Mesothelial cell of epicardium (in vitro differentiated cells): ENCODE results near the gene CDKN2AIPNL. TPM values are rescaled to one million over a fixed set of nuclear protein-coding genes. Genes with fewer than 3 reads are reported as not detected.

Experiments
- DNase-seq, 2 experiments: peaks; one replicate each; pipeline ENCODE4 v3.0.0; 2021; ENCODE audit warnings: low spot score in 2 of 2; ENCODE audit not compliant: unreplicated experiment in 2 of 2
- H3K27ac Mint-ChIP-seq: 2 replicates; pipeline ENCODE4 v1.8.0; 2021; ENCODE audit warnings: mixed read lengths
- H3K27me3 Mint-ChIP-seq: 2 replicates; pipeline ENCODE4 v1.8.0; 2021; ENCODE audit warnings: low read depth, mixed read lengths
- H3K36me3 Mint-ChIP-seq: 2 replicates; pipeline ENCODE4 v1.8.0; 2021; ENCODE audit warnings: mixed read lengths
- H3K4me1 Mint-ChIP-seq: 2 replicates; pipeline ENCODE4 v1.8.0; 2021; ENCODE audit warnings: mixed read lengths
- H3K4me3 Mint-ChIP-seq: 2 replicates; pipeline ENCODE4 v1.8.0; 2021; ENCODE audit warnings: mild to moderate bottlenecking, moderate library complexity, mixed read lengths
- H3K9me3 Mint-ChIP-seq: 2 replicates; pipeline ENCODE4 v1.8.0; 2021; ENCODE audit warnings: mixed read lengths
- CTCF ChIP-seq: fragments of 200-600 bp; sonication (generic); IDR thresholded peaks from one replicate; pipeline ENCODE4 v1.5.0; 2021; ENCODE audit warnings: antibody characterized with exemption; ENCODE audit not compliant: unreplicated experiment
- total RNA-seq: library from RNA; stranded (reverse); gene quantifications from 3 replicates; pipeline ENCODE4 v1.2.1, GENCODE V29; 2021

Gene CDKN2AIPNL
- total RNA-seq, 1 donor from 2014 or later, result 24.9 TPM

GRCh38 chr5:134445856-134446818, 34.5 kb upstream of the CDKN2AIPNL start:
- no peaks in the 10 kb centered on the region for H3K36me3 Mint-ChIP-seq
- H3K4me3 Mint-ChIP-seq, result no peak overlapping the region
- DNase-seq, result no peak
- peaks cover 34% of the 10 kb centered on the region for H3K4me1 Mint-ChIP-seq
- no peaks in the 10 kb centered on the region for H3K9me3 Mint-ChIP-seq
- no peaks in the 10 kb centered on the region for H3K27me3 Mint-ChIP-seq
- no peak for TF ChIP-seq CTCF
- H3K27ac Mint-ChIP-seq, result peak overlapping the region; percentile 8

- Mint-ChIP-seq H3K27ac (no peak overlapping the region), H3K36me3 (no peaks in the 10 kb centered on the region), H3K4me1 (peaks cover 27% of the 10 kb centered on the region), H3K4me3 (no peak overlapping the region), H3K27me3 (no peaks in the 10 kb centered on the region), H3K9me3 (no peaks in the 10 kb centered on the region)
- no peak for TF ChIP-seq CTCF
- no peak for DNase-seq
Measured at GRCh38 chr5:134444941-134445471, 33.3 kb upstream of the CDKN2AIPNL start.

- no peaks in the 10 kb centered on the region for H3K9me3 Mint-ChIP-seq
- no peak for DNase-seq
- H3K27me3 Mint-ChIP-seq, result no peaks in the 10 kb centered on the region
- H3K4me1 Mint-ChIP-seq, result peaks cover 16% of the 10 kb centered on the region
- H3K27ac Mint-ChIP-seq, result no peak overlapping the region
- no peak overlapping the region for H3K4me3 Mint-ChIP-seq
- no peaks in the 10 kb centered on the region for H3K36me3 Mint-ChIP-seq
- TF ChIP-seq CTCF, result no peak
Measured at GRCh38 chr5:134440201-134440755, 28.6 kb upstream of the CDKN2AIPNL start.

GRCh38 chr5:134439210-134439654, 27.6 kb upstream of the CDKN2AIPNL start:
- Mint-ChIP-seq H3K27ac (peak overlapping the region; percentile 44), H3K4me3 (no peak overlapping the region), H3K27me3 (no peaks in the 10 kb centered on the region), H3K9me3 (no peaks in the 10 kb centered on the region), H3K4me1 (peaks cover 16% of the 10 kb centered on the region), H3K36me3 (no peaks in the 10 kb centered on the region)
- no peak for TF ChIP-seq CTCF
- no peak for DNase-seq

GRCh38 chr5:134438721-134439123, 27.0 kb upstream of the CDKN2AIPNL start:
- DNase-seq, result no peak
- Mint-ChIP-seq H3K9me3 (no peaks in the 10 kb centered on the region), H3K36me3 (no peaks in the 10 kb centered on the region), H3K27ac (peak overlapping the region; percentile 44), H3K4me1 (peaks cover 16% of the 10 kb centered on the region), H3K27me3 (no peaks in the 10 kb centered on the region), H3K4me3 (no peak overlapping the region)
- TF ChIP-seq CTCF, result no peak
